ENCODE data around the gene FTO.

The FTO gene

DNA sequence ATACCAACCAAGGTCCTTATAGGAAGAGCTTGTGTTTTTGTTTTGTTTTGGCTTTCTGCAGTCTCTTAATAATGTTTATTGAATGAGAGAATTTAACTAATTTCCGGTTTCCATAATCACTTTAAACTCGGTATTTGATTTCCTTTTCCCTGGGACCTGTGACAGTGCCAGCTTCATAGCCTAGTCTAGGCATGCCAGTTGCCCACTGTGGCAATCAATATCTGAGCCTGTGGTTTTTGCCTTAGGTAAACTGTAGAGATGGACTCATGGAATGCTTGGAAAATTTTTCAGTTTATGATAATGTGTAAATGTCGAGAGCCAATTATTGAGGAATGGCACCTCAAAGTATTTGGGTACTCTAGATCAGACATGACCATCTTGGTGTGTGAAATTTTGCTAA lies 78.2 kb downstream of the FTO start:
- DNase-seq (ENCODE audit: low read depth in 2 of 2) = no peak

DNA sequence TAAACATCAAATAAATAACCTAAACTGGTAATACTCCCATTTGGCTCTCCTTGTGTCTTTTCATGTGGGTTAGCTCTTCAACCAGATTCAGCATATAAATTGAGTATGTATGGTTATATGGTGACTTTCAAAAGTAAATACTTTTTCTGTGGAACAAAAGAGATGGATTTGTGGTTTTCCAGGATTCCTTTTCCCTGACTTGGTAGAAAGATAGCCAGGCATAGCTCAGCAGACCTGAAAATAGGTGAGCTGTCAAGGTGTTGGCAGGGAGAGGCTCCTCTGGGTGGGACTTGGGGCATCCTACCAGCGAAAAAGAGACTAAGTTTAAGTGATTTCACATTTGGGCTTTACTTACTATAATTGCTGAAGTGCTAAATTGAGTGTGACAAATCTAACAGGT lies 80.3 kb downstream of the FTO start:
- no peak for DNase-seq (ENCODE audit: low read depth in 2 of 2)

DNA sequence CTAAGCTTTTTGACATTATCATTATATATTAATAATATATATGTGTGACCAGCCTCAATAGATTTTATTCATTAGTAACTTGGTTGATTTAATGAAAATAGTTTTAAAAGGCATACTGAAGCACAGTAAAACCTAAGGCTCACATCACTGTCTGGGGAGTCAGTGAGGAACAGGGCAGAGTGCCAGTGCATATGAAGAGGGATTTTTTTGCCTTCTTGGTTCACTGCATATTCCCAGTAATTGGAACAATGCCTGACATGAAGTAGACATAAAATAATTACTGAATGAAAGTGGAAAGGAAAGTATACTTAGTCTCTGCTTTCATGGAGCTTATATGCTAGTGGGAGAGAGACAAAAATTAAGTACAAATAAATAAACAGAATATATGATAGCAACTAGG lies 81.1 kb downstream of the FTO start:
- DNase-seq (ENCODE audit: low read depth in 2 of 2) = no peak

DNA sequence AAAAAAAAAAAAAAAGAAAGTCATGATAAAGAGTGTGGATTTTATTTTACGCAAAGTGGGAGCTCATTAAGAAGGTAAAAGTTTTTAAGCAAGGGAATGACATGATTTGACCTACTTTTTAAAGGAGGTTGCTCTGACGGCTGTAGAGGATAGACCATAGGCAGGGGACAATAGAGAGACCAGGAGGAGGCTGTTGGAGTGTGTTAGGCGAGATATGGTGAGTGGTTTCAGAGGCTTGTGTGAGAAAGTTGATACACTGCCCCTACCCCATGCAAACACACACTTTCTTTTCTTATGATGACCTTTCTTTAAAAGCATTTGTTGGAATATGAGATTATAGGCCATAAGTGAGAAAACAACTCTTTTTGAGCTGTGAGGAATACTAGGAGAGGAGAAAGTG lies 82.0 kb downstream of the FTO start:
- no peak for DNase-seq (ENCODE audit: low read depth in 2 of 2)

DNA sequence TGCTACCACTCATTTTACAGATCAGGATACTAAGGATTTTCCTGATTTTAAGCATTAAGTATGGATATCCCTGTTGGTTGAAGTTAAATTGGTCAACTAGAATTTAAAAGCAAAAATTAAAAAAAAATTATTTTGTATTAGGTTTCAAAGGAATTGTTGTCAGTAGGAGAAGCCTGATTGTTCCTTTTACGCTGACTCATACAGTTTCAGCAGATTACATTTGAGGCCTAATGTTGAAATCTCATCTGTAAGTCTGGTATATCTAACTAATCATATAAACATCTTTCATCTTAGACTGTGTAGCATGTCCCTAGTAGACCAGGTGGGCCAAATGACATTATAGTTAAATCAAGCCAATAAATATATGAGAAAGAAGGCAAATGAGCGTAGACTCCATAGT lies 83.5 kb downstream of the FTO start:
- DNase-seq (ENCODE audit: low read depth in 2 of 2) = no peak

DNA sequence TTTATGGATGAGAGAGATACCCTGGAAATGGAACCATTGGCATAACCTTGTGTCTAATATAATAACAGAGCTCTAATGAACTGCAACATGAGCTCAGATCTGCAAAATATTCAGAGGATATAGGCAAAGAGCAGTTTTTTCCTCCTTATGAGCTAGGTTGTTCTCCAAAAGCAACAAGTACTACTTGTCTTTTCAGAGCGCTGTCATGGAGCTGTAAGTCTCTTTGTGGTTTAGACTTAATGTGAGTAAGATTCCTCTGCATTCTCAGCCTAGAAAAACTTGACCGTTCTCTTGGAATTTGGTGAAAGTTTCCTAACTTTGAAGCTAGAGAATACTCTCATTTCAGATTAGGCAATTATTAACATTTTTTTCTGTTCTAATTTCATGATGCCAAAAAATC lies 85.2 kb downstream of the FTO start:
- no peak for DNase-seq (ENCODE audit: low read depth in 2 of 2)

DNA sequence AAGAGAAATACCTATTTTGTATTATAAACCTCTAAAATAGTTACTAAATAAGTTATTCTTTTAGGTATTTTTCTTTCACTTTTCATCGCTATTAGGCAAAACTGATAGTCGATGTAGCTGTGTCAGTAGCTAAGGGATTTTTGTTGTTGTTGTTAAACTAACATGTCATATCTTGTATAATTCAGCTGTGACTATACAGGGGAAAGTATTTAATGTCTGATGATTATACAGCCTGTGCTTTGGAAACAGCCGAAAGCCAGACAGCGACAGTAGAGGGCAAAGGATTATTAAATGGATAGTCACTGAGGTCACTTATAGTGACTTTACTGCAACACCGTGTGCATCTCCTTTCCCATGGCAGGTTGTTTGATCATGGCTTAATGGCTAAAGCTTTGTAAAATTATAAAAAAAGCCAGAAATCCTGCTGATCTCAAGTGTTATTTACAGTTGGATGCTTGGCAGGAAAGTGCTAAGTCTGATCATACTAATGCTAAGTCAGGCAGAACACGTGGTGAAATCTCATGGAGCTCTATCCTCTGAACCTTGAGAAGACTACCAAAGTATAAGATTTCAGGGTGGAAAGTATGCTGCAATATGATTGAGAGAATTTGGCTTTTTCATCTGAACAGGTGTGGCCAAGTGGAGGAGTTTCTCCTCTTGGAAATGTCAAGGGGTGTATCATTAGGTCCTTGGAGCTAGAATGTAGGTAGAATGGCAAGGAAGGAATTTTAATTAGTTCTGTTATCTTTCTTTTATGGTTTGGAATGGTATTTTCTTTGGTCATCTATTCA lies 88.4 kb downstream of the FTO start:
- no peak for DNase-seq (ENCODE audit: low read depth in 2 of 2)

DNA sequence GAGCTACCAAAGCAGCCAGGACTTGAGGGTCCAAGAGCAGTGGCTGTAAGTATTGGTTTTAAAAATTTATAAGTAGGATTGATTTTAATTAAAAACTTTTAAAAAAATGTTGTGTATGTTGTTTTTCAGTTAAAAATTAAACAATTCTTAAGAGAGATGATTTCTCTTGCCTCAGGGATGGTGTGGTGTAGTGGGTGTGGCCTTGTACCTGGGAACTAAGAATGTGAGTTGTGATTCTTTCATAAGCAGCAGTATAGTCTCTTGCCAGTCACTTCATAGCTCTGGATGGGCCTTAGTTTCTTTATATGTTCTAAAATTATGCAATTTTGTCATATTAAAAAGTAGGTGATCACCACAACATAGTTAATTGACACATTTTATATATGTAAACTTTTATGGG lies 99.5 kb downstream of the FTO start:
- no peak for DNase-seq (ENCODE audit: low read depth in 2 of 2)

DNA sequence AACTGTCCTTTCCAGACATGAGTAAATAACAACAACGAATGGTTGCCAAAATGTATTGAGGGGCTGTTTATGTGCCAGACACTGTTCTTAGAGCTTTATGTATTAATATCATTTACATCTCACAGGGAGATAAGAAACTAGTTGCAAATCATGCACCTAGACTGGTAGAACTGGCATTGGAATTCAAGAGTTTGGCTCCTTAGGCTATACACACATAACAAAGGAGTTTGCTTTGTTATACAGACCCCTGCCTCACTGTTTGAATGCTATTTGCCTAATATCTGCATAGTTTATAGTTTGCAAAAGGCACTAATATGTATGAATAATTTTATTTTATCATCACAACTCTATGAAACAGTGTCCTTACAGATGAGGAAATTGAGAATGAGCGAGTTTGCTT lies 100.0 kb downstream of the FTO start:
- DNase-seq (ENCODE audit: low read depth in 2 of 2) = no peak

DNA sequence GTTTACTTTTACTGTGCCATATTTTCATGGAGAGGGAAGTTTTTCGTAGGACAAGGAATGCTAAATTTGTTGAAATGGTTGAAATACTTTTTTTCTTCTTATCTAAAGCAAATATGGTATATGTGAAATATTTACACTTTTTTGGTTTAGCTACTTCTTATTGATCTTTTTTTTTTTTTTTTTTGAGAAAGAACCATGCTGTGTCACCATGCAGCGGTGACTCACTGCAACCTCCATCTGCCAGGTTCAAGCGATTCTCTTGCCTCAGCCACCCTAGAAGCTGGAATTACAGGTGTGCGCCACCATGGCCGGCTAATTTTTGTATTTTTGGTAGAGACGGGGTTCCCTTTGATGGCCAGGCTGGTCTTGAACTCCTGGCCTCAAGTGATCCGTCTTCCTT lies 100.5 kb downstream of the FTO start:
- DNase-seq (ENCODE audit: low read depth in 2 of 2) = no peak

DNA sequence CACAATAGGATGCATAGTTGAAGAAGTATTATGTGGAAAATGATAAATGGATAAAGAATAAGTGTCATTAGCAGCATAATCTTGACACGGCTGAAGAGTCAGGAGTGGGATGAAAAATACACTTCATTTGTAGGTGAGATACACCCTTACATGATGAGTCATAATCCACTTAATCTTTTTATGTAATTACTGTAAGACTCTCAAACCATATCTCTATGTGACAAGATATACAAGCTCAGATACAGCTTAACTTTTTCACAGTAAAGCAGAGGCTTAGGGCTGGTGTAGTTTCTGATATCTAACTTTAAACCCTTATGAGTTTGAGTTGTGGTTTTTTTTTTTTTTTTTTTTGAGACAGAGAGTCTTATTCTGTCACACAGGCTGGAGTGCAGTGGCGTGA lies 101.2 kb downstream of the FTO start:
- no peak for DNase-seq (ENCODE audit: low read depth in 2 of 2)

DNA sequence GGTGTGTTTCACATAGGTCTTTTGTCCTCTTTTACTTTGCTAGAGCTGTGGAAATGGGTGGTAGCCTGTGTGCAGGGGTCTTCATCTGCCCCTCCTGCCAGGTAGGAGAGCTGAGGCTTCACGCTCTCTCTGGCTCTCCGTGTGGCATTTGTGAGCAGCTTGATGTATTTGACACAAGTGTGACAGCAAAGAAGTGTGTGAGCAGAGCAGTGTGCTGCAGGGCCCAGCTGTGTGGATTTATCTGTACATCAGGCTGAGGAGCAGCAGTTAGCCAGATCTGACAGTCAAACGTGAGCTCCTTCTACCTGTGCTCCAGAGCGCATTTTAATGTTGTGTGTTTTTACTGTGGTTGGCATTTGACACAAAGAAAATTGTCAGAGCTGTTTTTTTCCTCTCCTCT lies 101.8 kb downstream of the FTO start:
- no peak for DNase-seq (ENCODE audit: low read depth in 2 of 2)

DNA sequence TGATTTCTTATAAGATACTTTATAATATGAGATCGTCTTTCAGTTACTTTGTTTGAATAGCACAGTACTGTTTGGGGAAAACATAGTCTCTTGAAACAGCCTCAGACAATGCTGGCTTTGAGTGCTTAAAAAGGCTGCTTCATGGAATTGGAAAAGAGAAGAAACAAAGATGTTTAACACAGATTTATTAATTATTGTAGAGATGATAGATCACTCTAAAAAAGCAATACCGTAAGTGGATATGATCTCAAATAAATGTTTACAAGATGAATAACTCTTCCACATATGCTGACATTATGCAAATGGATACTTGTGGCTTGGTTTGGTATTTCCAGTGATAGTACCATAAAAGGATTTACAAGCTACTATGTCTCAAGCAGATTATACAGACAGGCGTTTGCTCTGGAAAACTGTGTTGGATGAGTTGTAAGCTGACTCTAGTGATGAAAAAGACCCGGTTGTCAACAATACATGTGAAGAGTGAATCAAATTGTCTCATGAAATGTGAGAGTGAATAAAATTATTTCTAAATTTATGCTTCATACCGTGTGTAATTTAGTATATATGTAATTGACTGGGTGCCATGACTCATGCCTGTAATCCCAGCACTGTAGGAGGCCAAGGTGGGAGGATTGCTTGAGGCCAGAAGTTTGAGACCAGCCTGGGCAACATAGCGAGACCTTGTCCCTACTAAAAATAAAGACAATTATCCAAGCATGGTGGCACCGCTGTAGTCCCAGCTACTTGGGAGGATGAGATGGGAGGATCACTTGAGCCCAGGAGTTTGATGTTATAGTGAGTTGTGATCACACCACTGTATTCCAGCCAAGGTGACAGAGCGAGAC lies 105.4 kb downstream of the FTO start:
- DNase-seq (ENCODE audit: low read depth in 2 of 2) = no peak

DNA sequence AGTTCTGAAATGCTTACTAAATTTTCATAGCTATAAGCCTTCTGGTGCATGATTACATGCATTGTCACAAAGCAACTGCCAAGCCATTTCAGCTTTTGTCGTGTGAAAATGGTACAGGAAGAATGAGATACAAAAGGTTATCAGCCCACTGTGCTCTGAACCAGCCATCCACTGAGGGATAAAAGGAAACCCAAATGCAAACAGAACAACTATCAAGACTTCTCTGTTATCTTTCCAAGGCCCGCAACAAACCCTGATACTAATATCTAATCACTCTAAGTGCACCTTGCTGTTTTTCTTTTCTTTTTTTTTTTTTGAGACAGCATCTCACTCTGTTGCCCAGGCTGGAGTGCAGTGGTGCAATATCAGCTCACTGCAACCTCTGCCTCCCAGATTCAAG lies 109.0 kb downstream of the FTO start:
- no peak for DNase-seq (ENCODE audit: low read depth in 2 of 2)

DNA sequence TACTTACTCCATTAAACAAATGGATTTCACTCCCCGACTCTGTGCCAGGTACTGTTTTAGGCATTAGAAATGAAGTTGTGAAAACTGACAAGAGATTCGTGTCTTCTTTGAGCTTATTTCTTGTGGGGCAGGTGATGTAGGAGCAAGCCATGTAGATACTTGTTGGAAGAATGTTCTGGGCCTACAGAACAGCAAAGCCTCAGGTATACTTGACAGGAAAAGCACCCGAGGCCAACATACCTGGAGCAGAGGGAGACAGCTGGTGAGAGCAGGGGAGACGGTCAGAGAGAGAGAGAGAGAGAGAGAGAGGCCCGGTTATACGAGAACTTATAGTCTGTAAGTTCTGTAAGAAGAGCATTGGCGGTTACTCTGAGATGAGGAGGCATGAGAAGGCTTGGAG lies 110.8 kb downstream of the FTO start:
- DNase-seq (ENCODE audit: low read depth in 2 of 2) = no peak

DNA sequence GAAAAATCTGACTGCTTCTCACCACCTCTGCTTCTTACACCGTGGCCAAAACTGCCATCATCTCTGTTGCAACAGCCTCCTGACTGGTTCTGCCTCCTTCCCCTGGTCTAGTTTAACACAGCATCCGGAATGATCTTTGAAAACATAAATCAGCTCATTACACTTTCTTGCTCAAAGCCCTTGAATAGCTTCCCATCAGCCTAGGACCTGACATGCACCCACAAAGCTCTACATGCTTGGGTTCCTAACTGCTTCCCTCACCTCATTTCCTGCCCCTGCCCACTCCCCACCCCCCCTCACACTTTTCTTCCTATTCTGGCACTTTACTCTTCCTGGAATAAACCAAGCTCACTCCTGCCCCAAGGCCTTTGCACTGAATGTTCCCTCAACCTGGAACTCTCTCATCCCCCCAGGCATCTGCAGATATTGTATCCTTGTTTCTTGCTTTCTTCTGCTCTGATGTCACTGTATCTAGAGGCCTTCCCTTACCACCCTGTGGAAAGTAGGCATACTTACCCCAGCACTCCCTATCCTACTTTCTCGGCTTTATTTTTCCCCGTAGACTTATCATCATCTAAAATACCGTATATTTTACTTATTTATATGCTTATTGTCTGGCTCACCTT lies 112.4 kb downstream of the FTO start:
- DNase-seq (ENCODE audit: low read depth in 2 of 2) = no peak

DNA sequence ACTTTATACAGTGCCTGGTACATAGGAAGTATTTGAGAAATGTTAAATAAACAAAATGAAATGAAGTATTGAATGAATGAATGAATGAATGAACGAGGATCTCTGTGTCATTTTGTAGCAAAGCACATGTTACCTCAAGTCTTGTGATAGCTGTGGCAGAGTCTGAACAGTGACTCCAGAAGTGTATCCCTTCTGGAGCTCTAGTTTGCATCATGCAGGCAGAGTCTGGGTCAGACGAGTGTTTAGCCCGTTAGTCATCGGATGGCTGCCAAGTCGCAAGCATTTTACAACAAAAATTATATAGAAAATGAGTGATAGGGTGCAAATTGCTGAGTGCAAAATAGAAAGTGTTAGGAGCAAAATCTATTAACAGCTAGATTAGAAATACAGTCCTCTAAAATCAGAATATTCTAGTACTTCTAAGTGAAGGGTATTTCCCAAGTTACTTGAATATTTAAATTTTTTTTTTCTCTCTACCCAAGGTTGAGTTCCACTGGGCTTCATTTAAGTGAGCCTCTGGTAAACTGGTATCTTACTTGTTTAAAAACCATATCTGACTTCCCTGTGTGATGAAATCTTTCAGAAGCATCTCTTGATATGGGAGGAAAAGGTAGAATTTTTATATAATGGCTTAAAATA lies 113.3 kb downstream of the FTO start:
- DNase-seq (ENCODE audit: low read depth in 2 of 2) = no peak

DNA sequence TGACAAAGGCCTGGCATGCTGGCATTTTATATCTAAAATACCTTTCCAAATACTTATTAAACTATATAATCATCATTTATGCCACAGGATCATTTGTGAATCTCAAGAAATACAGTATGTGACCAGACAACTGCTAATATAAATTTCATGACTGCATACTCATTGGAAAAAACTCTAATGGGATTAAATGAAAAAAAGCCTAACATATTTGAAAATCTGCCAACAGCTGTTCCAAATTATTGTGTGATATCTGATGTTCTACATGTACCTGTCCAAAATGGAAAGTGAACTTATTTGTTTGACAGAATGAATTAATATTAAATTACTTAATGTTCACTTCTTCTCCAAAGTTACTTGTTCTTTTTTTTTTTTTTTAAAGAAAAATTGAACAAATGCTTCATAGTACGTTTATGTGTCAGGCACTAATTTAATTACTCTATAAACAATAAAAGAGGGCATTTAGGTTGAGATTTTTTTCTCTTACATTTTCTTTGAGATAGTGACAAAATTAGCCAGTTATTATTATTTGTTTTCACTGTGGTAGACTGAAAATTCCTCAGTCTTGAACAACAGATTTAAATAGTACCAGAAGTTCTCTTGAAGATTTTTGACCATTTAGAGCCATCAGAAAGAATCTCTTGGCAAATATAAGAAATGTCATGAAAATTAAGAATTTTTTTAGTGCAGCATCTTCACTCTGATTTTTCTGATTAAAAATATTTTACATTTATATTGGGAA lies 114.0 kb downstream of the FTO start:
- DNase-seq (ENCODE audit: low read depth in 2 of 2) = no peak

DNA sequence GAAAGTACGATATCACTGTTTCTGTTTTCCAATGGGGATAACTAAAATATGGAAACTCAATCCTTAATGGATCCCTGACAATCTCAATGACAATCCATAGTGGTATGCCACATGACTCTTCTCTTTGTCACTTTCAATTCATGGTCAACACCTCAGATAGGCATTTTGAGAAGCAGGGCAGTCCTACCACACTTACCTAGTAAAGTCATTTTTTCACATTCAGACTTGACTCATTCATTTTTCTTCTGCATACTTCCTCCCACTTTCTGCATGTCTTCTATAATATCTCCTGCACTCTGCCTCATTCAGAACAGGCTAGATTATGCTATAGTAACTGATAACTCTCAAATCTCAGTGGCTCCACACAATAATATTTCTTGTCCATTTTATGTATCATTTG lies 117.5 kb downstream of the FTO start:
- no peak for DNase-seq (ENCODE audit: low read depth in 2 of 2)

DNA sequence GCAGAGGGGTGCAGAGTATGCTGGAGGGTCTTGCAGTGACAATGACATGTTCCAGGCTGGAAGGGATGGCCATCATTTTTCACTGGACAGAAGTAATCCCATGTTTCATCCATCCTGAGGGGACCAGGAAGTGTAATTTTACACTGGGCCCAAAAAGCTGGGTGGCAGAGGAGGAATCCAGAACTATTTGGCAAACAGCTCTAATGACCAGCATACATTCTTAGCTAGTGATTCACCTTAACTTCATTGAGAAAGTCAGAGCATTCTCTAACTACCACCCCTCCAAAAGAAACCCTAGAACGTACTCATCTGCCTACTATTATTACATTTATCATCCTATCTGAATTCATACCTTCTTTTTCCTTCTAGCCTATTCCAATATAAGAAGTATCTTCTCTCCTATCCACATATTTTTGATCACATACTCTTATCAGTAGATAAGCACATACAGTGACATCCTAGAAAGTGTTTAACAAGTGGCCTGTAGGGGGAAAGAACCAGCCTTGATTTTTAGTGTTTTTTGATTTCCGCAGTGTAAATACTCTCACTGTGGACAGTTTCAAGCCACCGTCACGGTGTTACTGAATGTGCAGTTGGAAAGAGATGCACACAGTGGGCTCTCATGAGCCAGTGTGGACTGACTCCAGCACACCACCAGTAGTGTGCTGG lies 118.1 kb downstream of the FTO start:
- no peak for DNase-seq (ENCODE audit: low read depth in 2 of 2)

DNA sequence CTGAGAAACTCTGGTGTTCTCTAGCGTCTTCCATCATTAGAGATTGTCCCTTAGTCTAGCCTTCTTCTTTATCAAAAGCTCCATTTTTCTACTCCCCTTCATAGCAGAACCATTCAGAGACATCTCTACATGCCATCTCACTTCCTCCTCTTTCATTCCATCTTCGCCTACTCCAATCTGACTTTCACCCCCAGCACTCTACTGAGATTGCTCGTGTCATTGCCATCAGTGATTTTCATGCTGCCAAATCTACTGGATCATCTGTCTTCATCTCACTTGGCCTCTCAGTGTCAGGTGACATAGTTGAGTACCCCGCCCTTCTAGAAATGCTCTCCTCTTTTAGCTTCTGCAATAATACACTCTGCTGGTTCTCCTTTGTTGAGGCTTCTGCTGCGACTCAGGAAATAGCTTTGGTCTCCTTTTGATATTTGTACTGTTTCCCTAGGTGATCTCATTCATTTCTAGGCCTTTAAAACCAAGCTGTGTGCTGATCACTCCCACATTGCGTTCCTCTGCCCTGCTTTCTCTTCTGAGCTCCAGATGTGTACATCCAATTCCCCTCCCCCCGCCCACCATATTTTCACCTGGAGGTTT lies 119.1 kb downstream of the FTO start:
- no peak for DNase-seq (ENCODE audit: low read depth in 2 of 2)
